ENCODE data around the gene COQ4.
"Not testable (repeated sequence)": the region's sequence is repeated elsewhere in the genome, so short reads cannot be mapped to it uniquely, and the experiment has no call there.

Gene COQ4

DNA sequence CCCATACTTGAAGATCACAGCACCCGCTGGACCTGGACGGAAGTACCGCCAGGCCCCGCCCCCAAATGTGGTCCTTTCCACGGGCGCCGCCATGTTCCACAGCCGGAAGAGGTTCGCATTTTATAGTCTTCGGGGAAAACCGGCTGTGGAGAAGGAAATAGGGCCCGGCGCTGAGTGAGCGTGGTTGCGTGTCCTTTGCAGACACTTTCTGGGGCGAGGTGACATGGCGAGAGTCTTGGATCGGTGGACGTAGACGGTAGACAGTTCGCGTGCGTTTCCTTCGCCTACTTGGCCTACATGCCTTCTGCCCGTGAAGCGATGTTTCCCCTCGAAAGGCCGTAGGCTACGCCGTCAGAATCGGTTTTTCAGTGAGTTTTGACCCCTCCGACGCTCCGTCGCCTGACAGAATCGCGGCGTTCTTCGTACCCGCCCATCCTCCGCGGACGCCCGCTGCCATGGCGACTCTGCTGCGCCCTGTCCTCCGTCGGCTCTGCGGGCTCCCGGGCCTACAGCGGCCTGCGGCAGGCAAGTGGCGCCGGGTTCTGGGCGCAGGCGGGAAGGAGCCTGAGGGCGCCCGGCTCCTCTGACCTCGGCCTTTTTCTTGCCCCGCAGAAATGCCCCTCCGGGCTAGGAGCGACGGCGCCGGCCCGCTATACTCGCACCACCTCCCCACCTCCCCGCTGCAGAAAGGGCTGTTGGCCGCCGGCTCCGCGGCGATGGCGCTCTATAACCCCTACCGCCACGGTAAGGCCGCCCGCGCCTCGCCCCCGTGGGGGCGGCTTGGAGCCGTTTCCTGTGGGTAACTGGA, at the start of gene COQ4, which contains the start of gene TRUB2:
Gene COQ4 (plus strand): TSS at position 436 of the 808 bp plus-strand sequence. CDS start 20 bp downstream, at position 456.
Gene TRUB2 (minus strand): TSS at position 44 of the 808 bp plus-strand sequence. CDS start 39 bp downstream, at position 5.
- Mint-ChIP-seq H3K27me3 (no peaks in the 10 kb centered on the region), H3K36me3 (ENCODE audit: low read depth) (peaks cover 19% of the 10 kb centered on the region), H3K9me3 (no peaks in the 10 kb centered on the region), H3K27ac (peak within 1 kb of the TSS; percentile 98), H3K4me3 (peak within 1 kb of the TSS; percentile 93), H3K4me1 (ENCODE audit: low read depth) (peaks cover 24% of the 10 kb centered on the region)

DNA sequence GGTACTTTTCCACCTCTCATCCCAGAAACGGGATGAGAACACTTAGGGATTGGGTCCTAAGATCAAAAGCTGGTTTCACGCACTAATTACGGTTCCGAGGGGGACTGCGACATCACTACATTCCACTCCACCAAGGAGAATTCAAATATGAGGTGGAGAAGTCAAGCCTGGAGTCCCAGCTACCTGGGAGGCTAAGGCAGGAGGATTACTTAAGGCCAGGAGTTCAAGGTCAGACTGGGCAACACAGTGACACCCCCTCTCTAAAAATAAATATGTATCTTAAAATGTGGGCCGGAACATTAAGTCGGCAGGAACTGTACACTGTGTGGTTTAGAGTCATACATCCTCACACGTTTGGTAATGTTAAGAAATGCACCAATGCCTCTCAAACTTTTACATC, 48.4 kb upstream of the COQ4 start:
- no peak overlapping the region for H3K27ac Mint-ChIP-seq
- peaks cover 43% of the 10 kb centered on the region for H3K4me1 Mint-ChIP-seq (ENCODE audit: low read depth)
- peaks cover 10% of the 10 kb centered on the region for H3K36me3 Mint-ChIP-seq (ENCODE audit: low read depth)

DNA sequence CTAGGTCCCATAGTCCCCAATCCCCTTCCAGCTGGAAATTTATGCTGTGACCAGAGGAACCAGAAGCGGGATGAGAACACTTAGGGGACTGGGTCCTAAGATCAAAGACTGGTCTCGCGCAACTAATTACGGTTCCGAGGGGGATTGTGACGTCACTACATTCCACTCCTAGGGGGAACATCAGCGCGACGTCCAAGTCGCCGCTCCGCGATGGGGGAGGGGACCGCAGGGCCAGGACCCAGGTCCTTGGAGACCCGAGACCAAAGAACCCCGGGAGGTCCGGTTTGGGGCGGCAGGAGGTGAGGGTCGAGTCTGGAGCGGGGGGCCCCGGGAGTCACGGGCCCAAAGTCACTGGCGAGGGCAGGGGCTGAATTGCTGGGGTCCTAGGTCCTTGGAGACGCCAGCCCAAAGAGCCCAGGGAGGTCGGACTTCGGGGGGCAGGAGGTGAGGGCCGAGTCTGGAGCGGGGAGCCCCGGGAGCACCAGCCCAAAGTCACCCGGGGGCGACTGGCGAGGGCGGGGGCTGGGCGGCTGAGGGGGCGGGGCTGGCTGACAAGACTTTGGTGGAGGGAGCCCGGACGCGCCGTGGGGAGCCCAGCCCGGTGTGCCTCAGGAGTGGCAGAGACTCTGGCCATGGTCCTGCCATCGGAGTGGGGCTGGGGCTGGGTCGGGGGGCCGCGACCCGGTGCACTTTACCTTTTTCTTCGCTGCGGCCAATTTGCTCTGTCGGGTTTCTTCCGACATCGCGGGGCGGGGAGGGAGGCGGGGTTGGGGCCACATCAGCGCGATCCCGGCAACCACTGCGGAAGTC, 47.2 kb upstream of the COQ4 start, which contains the start of gene GOLGA2:
Gene GOLGA2 (minus strand): TSS at position 810 of the 810 bp plus-strand sequence. CDS start 31 bp downstream, at position 779.
- Mint-ChIP-seq H3K27me3 (no peaks in the 10 kb centered on the region), H3K9me3 (no peaks in the 10 kb centered on the region), H3K4me1 (ENCODE audit: low read depth) (peaks cover 47% of the 10 kb centered on the region), H3K27ac (peak within 1 kb of the TSS; percentile 97), H3K36me3 (ENCODE audit: low read depth) (peaks cover 10% of the 10 kb centered on the region), H3K4me3 (peak within 1 kb of the TSS; percentile 97)

More for the DNA sequence above, 48.4 kb upstream of the COQ4 start:
- no peaks in the 10 kb centered on the region for H3K27me3 Mint-ChIP-seq
- H3K4me3 Mint-ChIP-seq: peak overlapping the region; percentile 97
- no peaks in the 10 kb centered on the region for H3K9me3 Mint-ChIP-seq

DNA sequence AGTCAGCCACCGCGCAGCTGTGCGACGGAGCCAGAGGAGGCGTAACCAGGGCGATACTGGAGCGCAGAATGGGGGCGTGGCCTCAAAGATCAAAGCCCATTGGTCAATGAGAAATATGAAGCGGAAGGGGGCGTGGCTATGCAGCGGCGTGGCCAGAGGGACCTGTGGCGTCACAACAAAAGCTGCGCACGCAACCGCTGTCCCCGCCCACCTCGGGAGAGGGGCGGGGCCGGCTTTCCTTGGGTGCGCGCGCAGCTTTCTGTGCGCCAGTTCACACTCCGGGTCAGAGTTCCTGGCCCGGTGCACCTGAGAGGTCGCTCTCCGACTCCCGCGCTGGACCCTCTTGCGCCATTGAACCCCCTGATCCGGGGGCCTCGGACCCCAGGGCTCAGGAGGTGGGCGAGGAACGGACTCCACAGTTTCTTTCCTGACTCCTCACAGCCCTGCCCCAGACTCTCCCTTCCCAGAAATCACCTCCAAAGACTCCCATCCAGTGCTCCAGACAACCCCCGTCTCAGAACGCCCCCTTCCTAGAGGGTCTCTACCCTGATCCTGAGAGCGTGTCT, 46.5 kb upstream of the COQ4 start, which contains the start of gene SWI5:
Gene SWI5 (plus strand): TSS at position 269 of the 566 bp plus-strand sequence.
- Mint-ChIP-seq H3K9me3 (no peaks in the 10 kb centered on the region), H3K27ac (peak within 1 kb of the TSS; percentile 97), H3K4me3 (peak within 1 kb of the TSS; percentile 97), H3K36me3 (ENCODE audit: low read depth) (peaks cover 10% of the 10 kb centered on the region), H3K4me1 (ENCODE audit: low read depth) (peaks cover 47% of the 10 kb centered on the region), H3K27me3 (no peaks in the 10 kb centered on the region)

DNA sequence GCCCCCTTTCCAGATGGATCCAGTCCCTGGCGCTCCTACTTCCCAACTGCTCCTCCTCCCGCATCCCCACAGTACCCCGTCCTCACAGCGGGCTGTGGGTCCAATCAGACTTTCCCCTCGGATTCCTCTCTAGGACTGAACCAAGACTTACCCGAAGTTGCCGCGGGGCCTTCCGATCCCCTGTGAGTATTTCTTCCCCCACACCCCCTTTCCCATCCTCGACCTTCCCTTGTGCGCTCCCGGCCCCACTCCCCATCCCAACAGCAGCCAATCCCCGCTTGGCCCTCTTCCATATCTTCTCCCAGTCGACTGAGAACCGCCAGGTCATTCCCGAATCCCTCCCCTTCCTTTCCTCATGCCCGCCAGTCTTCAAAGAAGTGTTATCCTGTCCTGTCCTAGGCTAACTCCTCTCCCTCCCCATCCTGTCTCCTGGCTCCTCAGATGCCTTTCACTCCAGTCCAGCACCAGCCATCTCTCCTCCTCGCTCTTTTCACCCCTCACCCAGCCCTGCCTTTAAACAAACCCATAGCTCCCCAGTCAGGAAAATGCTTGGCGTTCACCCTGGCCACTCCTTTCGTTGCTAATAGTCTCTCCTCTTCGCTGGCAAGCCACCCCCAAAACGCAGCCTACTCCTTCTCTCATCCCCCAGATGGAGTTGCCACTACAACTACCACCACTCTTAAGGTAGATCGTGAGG, 45.9 kb upstream of the COQ4 start:
- H3K27ac Mint-ChIP-seq: peak overlapping the region; percentile 97

DNA sequence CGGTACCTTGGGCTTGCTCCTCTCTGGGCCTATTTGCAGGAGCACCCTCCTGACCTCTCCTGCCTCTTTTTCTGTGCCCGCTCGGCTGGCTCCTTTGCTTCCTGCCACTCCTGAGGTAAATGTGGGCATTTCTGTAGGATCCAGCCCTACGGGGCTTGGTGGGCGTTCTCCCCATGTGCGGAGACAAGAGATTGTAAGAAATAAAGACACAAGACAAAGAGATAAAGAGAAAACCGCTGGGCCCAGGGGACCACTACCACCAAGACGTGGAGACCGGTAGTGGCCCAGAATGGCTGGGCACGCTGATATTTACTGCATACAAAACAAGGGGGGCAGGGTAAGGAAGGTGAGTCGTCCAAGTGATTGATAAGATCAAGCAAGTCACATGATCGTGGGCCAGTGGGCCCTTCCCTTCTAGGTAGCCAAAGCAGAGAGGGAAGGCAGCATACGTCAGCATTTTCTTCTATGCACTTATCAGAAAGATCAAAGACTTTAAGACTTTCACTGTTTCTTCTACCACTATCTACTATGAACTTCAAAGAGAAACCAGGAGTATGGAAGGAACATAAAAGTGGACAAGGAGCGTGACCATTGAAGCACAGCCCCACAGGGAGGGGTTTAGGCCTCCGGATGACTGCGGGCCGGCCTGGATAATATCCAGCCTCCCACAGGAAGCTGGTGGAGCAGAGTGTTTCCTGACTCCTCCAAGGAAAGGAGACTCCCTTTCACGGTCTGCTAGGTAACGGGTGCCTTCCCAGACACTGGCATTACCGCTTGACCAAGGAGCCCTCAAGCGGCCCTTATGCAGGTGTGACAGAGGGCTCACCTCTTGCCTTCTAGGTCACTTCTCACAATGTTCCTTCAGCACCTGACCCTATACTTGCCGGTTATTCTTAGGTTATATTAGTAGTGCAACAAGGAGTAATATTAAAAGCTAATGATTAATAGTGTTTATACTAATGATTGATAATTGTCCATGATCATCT, 43.3 kb upstream of the COQ4 start:
- not testable (repeated sequence) for H3K4me3 Mint-ChIP-seq; H3K36me3 Mint-ChIP-seq (ENCODE audit: low read depth); H3K9me3 Mint-ChIP-seq; H3K27me3 Mint-ChIP-seq
- peaks cover 38% of the 10 kb centered on the region for H3K4me1 Mint-ChIP-seq (ENCODE audit: low read depth)
- peak overlapping the region; percentile 33 for H3K27ac Mint-ChIP-seq

More for the DNA sequence above, 45.9 kb upstream of the COQ4 start:
- Mint-ChIP-seq H3K9me3 (no peaks in the 10 kb centered on the region), H3K36me3 (ENCODE audit: low read depth) (peaks cover 12% of the 10 kb centered on the region), H3K27me3 (no peaks in the 10 kb centered on the region), H3K4me3 (peak overlapping the region; percentile 97), H3K4me1 (ENCODE audit: low read depth) (peaks cover 47% of the 10 kb centered on the region)

DNA sequence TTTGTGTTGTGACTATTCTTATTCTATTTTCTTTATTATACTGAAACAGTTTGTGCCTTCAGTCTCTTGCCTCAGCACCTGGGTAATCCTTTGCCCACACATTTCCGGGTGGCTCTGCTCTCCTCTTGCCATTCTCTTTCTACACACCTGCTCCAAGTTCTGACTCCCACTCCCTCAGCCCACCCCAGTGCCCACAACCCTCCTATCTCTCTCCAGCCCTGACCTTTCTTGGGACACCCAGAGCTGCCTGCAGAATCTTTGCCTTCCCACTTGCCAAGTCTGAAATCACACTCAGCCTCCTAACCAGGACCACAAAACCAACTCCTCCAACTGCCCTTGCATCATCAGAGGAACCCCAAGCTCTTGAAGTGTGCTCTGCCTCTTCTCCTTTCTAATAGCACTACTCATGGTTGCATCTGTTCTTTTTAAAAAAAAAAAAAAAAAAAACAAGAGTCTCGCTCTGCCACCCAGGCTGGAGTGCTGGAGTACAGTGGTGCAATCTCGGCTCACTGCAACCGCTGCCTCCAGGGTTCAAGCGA, 42.5 kb upstream of the COQ4 start:
- Mint-ChIP-seq H3K4me1 (ENCODE audit: low read depth) (peaks cover 30% of the 10 kb centered on the region), H3K4me3 (no peak overlapping the region), H3K36me3 (ENCODE audit: low read depth) (peaks cover 5% of the 10 kb centered on the region), H3K27me3 (no peaks in the 10 kb centered on the region), H3K9me3 (no peaks in the 10 kb centered on the region), H3K27ac (no peak overlapping the region)

DNA sequence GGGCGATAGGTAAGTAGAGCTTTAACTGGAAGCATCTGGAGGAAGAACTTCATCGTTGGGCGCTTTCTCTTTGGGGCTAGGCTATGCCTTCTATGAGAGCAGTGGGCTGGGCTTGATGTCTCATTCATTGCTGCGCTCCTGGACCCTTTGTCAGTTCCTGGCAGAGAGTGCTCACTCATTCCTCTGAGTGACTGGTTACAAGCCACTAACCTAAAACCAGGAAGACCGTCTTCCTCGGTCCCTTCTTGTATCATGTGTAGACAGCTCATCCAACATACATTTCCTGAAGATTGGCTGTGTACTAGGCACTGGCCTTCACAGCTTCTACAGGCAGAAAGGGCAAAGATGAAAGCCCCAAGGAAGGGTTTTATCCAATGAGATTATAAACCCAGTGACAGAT, 40.1 kb upstream of the COQ4 start:
- Mint-ChIP-seq H3K4me1 (ENCODE audit: low read depth) (peaks cover 15% of the 10 kb centered on the region), H3K4me3 (no peak overlapping the region), H3K27me3 (no peaks in the 10 kb centered on the region), H3K27ac (no peak overlapping the region), H3K36me3 (ENCODE audit: low read depth) (peaks cover 9% of the 10 kb centered on the region), H3K9me3 (no peaks in the 10 kb centered on the region)

DNA sequence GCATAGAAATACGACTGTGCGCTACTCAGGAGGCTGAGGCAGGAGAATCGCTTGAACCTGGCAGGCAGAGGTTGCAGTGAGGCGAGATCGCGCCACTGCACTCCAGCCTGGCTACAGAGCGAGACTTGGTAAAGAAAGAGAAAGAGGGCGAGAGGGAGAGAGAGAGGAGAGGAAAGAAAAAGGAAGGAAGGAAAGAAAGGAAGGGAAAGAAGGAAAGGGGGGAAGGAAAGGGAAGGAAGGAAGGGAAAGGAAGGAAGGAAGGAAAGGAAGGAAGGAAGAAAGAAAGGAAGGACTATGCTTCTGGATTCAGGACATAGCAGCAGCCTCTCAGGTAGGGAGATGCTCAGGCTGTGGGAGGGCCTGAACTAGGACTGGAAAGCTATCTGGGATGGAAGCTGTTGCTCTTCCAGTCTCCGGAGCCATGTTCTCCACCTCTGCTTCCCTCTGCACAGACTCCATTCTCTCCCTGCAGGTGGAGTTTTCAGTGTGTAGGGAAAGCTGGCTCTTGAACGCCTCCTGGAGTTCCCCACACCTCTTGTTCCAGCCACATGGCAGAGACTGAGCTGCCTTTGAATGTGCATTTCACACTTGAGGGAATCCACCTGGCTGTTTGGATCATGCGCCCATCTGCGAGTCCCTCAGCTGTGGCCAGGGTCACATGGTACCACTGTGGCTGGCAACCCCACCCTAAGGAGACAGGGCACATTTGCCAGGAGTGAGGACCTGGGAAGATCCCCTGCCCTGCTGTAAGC, 37.4 kb upstream of the COQ4 start:
- peaks cover 19% of the 10 kb centered on the region for H3K36me3 Mint-ChIP-seq (ENCODE audit: low read depth)
- H3K9me3 Mint-ChIP-seq: no peaks in the 10 kb centered on the region
- no peaks in the 10 kb centered on the region for H3K27me3 Mint-ChIP-seq
- H3K4me1 Mint-ChIP-seq (ENCODE audit: low read depth): peaks cover under 1% of the 10 kb centered on the region
- no peak overlapping the region for H3K27ac Mint-ChIP-seq
- H3K4me3 Mint-ChIP-seq: no peak overlapping the region

DNA sequence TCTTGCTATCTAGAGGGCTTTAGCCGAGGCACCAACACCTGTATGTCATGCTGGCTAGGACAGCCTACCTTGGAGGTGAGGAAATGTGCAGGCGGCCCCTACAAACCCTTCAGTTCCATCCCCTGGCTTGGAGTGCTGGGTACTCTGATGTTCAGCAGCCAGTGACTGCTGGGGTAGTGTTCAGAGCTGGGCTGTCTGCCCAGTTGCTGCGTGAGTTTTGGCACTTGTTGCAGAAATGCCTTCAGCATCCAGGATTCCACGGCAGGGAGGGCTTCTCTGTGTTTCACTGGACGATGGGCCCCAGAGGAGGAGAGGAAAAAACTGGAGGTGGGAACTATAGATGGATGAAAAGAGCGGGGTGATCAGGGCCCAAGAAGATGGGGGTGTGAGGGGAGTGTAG, 36.2 kb upstream of the COQ4 start:
- no peak overlapping the region for H3K27ac Mint-ChIP-seq
- H3K4me1 Mint-ChIP-seq (ENCODE audit: low read depth): no peaks in the 10 kb centered on the region
- no peaks in the 10 kb centered on the region for H3K9me3 Mint-ChIP-seq
- H3K36me3 Mint-ChIP-seq (ENCODE audit: low read depth): peaks cover 16% of the 10 kb centered on the region
- H3K4me3 Mint-ChIP-seq: no peak overlapping the region
- H3K27me3 Mint-ChIP-seq: no peaks in the 10 kb centered on the region

DNA sequence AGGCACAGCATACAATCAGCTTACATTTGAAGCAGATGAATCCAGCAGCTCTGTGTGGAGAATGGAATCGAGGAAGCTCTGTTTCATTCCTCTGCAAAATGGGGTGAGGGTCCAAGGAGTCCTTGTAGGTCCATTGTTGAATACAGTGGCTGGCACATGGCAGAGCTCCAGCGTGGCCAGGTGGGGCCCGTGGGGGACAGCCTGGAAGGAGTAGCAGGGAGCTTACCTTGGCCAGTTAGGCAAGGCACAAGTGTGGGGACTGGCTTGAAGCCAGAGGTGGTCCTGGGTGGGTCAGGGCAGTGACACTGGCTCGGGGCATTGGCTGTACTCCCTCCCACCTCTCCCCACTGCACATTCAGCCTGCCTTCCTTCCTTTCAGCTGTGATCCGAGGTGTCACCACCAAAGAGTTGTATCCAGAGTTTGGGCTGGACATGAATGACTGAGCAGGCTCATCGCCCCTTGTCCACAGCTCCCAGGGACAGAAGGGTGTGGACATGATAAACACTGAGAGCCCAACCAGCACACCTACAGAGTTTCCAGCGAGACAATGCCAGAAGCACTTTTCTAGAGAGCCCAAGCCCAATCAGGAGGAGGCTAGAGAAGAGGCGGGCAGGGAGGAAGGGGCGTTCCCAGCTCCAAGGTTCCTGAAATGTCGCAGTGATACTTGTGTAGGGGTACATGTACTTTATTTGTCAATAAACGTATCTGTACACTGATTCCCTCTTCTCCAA, 34.2 kb upstream of the COQ4 start:
- H3K9me3 Mint-ChIP-seq: no peaks in the 10 kb centered on the region
- no peaks in the 10 kb centered on the region for H3K4me1 Mint-ChIP-seq (ENCODE audit: low read depth)
- no peak overlapping the region for H3K4me3 Mint-ChIP-seq
- H3K36me3 Mint-ChIP-seq (ENCODE audit: low read depth): peaks cover 14% of the 10 kb centered on the region
- H3K27me3 Mint-ChIP-seq: no peaks in the 10 kb centered on the region
- no peak overlapping the region for H3K27ac Mint-ChIP-seq

DNA sequence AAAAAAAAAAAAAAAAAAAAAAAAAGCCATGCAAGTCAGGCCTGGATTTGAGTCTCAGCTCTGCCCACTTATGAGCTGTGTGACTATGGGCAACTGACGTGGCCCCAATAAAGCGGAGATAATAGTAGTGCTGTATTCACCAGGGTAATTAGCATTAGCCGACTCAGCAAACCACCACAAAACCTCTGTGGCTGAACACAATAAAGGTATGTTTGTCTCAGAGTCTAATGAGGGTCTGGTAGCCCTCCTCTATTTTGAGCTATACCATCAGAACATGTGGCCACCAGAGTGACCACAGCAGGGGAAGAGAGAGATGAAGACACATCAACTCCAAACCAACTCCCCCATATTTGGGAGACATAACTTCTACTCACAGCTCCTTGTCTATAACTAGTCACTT, 30.6 kb upstream of the COQ4 start:
- H3K9me3 Mint-ChIP-seq: no peaks in the 10 kb centered on the region
- H3K27ac Mint-ChIP-seq: no peak overlapping the region
- H3K4me3 Mint-ChIP-seq: no peak overlapping the region
- H3K4me1 Mint-ChIP-seq (ENCODE audit: low read depth): no peaks in the 10 kb centered on the region
- H3K27me3 Mint-ChIP-seq: no peaks in the 10 kb centered on the region
- H3K36me3 Mint-ChIP-seq (ENCODE audit: low read depth): peaks cover 10% of the 10 kb centered on the region
